Kidney glomerular epithelial cell (primary cell): ENCODE measurements around the gene ADCY7.

Experiments
- DNase-seq: peaks from one replicate; lab custom pipeline; 2025; lab: John Stamatoyannopoulos, UW

Gene ADCY7

DNA sequence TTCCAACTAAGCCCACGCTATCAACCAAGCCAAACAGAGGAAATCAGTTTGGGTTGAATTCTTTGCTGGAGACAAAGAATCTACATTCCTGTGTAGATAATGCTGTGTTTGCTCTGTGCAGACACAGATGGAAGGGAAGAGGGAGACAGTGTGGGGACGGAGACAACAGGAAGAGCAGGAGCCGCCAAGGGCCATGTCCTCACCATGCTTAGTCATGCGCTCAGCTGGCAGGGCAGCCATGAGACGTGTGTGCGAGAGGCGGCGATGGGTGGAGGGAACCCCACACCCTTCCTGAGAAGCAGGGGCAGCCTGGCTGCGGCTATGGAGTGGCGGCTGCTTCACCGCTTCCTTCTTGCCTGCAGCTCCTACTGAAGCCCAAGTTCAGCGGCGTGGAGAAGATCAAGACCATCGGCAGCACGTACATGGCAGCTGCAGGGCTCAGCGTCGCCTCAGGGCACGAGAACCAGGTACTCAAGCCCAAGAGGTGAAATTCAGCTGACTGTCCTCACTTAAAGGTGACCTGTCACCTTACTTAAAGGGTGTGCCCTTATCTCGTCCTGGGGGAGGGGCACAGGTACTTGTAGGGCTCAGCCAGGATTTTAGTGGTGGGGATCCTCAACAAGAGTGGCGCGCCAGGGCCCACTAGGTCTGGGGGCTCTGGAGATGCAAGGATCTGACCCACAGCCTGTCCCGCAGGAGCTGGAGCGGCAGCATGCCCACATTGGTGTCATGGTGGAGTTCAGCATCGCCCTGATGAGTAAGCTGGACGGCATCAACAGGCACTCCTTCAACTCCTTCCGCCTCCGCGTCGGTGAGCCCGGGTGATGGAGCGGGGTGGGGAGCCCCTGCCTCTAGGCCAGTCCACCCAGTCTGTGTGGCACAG, 47.5 kb downstream of the ADCY7 start:
- no peak for DNase-seq

GRCh38 chr16:50314665-50315064, 48.3 kb downstream of the ADCY7 start:
- DNase-seq: no peak

- DNase-seq: no peak
These were observed 49.1 kb downstream of the ADCY7 start for GRCh38 chr16:50315346-50315997.

DNA sequence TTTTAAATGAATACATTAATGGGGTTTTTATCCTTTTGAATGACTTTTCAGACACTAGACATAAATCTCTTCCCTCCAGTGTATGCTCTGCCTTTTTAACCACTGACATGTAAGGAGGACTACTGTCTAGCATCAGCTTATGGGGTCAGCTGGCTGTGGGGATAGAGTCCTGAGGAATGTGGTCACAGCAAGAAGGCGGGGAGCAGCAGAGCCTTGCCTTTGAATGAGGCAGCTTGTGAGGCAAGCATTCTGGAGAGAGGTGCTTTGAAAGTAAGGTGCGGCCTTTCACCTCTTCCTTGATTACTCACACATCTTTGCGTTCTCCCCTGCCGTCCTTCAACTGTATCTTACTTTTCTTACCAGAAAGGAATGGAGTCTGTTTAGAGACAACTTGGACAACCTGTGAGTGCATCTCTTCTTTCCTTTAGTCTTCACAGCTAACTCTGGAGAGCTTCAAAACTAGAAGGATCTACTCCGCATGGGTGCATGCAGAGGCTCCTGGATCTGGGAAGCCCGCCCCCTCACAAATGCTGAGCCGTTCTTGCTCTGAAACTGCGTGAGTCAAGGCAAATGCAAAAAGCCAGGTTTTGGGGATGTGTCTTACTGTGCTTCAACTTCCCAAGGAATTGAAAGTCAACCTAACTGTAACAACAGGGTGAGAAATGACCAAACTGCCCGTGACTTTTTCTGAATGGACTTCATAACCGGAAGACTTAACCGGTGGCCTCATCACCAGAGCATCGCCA, 49.9 kb downstream of the ADCY7 start:
- DNase-seq: no peak

DNA sequence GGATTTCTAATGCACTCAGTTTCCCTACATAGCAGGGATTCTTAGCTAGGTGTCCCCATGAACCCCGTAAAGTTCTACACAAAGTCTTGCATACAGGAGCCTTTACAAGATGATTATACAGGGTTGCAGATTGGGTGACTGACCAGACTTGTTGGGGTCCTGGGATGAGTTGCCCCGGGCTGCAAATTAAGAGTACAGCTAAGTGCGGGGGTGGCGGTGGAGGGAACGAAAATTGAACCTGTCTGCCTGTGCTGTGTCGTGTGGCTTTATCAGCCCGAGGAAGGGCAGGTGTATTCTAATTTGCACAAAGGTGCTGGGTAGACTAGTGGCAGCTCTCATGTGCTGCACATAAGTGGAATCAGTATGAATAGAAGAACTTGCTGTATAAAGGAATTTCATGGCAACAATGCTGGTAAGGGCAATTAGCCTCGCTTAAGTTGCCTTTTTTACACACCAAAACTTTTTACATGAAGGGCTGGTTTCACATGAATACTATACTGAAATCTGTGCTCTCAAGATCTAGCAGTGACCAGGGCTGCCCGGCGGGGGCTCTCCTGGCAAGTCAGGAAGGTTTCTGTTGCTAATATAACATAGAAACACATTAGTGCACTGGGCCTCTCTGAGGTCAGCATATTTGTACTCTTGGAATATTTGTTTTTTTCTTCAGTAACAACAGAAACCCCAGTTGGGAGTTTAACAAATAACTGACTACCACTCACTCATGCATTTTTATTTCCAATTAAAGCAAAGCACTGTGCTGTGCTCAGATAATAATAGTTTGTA, 50.7 kb downstream of the ADCY7 start:
- no peak for DNase-seq

GRCh38 chr16:50318796-50319578, 52.6 kb downstream of the ADCY7 start:
- no peak for DNase-seq

GRCh38 chr16:50320310-50320709, 54.0 kb downstream of the ADCY7 start:
- DNase-seq: no peak

DNA sequence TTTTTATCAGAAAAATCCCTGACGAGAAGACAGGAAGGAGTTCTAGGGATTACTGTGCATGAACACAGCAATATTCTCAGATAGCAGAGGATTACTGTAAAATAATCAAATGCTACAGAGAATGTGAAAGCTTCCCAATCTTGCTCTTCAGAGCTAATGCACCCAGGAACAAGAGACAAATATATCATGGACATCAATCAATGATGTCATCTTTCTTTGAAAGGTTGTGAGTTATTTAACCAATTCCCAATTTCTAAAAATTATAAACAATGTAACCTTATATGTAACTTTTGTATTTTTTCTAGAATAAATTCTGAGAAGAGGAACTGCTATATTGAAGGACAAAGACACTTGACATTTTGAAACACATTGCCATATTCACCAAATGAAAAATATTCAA, 56.0 kb downstream of the ADCY7 start:
- no peak for DNase-seq

DNA sequence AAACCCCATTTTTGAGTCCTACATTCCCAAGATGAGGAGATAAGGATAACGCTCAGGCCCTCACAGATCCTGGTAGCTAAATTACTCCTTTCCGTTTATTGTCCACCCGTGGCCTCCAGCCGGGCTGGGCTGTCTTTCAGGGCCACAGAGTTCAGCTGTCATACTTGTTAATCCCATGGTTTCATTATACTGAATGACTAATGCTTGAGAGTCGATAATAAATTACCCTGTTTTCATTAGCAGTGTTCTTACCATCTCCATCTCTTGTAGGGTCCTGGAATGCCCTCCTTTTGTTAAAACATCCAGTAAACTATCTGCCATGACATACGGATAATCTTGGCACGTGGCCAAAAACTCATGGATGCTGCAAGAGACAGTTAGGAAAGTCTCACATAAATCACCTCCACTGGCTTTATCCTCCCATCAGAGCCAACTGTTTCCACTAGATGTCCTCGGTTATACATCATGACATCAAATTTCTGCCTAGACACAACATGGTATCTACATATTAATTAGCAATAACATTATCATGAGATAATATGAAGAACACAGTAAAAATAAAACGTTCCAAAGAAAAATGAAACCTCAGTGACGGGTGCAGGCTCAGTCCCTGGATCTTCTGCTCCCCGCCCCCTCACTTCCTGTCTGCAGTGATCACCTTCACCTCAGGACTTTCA, 57.1 kb downstream of the ADCY7 start:
- DNase-seq: no peak

GRCh38 chr16:50324345-50324744, 58.0 kb downstream of the ADCY7 start:
- DNase-seq: no peak

DNA sequence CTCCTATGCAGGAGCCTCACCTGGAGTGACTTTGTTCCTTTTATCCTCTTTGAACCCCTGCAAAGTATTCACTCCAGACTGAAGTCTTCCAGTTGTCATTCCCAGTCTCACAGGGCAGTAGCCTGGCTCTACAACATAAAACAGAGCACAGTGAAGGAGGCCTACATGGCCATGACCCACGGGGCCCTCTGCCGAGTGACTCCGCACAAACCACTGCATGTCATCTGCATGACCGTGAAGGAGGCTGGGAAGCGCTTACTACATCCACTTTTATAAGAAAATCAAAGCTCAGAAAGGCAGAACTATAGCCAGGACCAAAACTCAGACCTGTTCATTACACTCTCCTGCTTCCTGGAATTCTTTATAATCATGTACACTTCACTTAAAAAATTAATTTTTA, 59.9 kb downstream of the ADCY7 start:
- no peak for DNase-seq

DNA sequence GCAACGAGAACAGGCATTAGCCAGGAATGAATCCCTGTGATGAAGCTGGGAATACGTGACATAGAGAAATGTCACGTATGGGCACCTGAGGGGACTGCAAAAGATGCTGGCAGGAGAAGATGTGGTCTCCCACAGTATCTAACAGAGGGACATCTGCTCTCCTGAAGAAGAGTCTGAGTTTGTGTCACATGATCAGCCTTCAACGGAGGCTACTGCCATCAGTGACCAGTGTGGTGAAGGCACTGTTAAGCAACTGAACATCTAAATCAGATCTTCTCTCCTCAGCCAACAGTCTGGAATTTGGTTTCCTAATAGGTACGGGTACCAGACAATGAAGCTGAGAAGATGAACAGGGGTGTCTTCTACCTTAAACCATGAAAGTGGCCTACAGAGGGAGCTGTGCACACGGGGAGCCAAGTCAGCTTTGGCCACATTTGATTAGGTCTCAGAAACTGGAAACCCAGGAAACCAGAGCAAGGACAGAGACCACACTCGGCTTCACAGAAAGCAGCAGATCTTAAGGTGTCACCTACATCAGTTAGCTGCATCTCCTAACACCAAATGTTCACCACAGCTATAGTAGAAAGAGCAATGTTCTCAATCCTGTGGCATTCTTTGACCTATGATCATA, 60.6 kb downstream of the ADCY7 start:
- peak; percentile 3 for DNase-seq

GRCh38 chr16:50329446-50330189, 63.3 kb downstream of the ADCY7 start:
- no peak for DNase-seq

DNA sequence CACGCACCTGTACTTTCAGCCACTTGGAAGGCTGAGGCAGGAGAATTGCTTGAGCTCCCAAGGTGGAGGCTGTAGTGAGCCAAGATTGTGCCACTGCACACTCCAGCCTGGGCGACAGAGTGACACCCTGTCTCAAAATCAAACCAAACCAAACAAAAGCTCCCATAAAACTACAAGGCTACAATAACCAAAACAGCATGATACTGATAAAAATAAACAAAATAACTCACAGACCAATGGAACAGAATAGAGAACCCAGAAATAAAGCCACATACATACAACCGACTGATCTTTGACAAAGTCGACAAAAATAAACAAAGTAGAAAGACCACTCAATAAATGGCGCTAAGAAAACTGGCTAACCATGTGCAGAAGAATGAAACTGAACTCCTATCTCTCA, 65.2 kb downstream of the ADCY7 start:
- no peak for DNase-seq

- DNase-seq: no peak
These were observed 66.2 kb downstream of the ADCY7 start for GRCh38 chr16:50332599-50332998.

DNA sequence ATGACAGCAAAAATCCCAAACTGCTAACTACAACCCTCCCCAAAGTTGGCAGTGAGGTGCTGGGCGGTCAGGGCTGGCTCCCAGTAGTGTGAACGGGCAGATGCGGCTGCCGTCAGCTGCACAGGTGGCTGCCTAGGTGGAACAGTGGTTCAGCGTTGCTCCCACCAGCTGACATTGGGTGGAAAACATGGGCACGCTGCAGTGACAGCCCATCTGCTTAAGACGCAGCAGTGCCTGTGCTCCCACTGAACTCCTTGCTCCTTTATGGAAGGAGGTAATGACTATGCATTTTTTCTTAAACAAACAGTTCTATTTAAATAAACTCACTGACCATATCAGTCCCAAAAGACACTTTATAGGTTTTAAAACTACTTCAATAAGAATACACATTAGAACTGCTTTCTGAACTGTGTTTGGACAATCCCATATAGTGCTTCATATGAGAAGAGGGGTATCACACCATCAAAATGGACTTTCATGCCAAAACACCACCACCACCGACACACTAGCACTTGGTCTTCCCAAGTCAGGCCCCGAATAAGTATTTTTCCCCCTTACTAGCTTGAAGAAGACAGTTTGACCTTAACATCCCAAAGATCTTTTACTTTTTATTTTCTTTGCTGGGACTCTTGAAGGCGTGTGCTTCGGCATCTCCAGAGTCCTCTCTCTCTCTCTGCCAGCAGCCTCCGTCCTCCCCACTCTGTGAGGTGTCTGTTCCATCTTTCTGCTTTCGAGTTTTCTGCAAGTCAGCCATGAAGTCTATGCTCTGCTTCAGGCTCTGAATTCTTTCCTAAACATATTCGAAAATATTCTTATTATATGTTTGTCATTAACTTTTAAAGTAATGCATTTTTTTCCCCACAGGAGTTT, 68.0 kb downstream of the ADCY7 start:
- DNase-seq: no peak

DNA sequence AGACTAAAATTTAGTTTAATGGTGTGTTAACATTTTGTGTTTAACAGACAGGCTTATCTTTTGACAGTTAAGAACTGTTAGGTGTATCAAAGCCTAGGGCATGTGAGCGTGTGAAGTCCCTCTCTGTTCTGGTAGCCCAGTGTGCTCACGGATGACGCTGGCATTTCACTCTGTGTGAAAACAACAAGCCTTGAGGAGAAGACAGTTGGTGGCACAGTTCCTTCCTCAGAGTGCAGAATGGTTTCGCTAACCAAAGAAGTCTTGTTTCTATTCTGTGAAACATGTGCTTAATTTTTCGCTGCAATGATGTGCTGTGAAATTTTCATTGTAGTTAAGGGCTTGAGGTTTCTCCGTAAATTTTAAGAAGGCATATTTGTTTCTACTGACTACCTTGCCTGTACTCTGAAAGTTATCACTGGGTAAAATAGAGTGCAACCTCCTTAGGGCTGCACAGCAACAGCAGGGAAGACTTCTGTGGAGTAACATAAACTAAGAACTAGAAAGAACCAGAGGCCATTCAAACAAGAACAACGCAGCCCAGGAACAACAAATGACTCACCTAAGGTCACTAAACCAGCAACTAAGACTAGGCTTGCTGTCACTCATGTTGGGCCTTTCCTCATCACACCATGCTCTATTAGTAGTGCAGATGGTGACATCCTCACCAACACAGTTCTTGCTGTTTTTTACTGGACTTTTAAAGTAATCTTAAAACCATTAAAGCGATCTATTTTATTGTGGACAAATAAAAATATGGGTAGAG, 69.0 kb downstream of the ADCY7 start:
- DNase-seq: no peak

- DNase-seq: no peak
These were observed 70.5 kb downstream of the ADCY7 start for GRCh38 chr16:50336884-50337283.
